Kidney epithelial cell (primary cell): ENCODE data around the gene SRSF1. TPM values are rescaled to one million over a fixed set of nuclear protein-coding genes. Genes with fewer than 3 reads are reported as not detected.

Experiments used
- DNase-seq: peaks from one replicate; pipeline ENCODE4 v3.0.0-alpha.2; 2010; ENCODE audit warnings: low read depth
- H3K27me3 ChIP-seq: 2 replicates; pipeline ENCODE4 v1.6.0; 2011; ENCODE audit warnings: low read length; ENCODE audit not compliant: control insufficient read depth, insufficient read depth
- H3K36me3 ChIP-seq: 2 replicates; pipeline ENCODE4 v1.5.1; 2011; ENCODE audit warnings: low read length; ENCODE audit not compliant: control insufficient read depth, insufficient read depth
- H3K4me3 ChIP-seq: 2 replicates; pipeline ENCODE4 v1.5.1; 2011; ENCODE audit warnings: low read depth, mild to moderate bottlenecking, control low read depth, low read length
- CTCF ChIP-seq: IDR thresholded peaks from 2 replicates; pipeline ENCODE4 v1.5.1; 2011; ENCODE audit warnings: mild to moderate bottlenecking, moderate library complexity, low read length, control low read depth, inconsistent platforms; ENCODE audit not compliant: insufficient read depth, poor library complexity, severe bottlenecking
- total RNA-seq: library from RNA; depleted of rRNA; stranded (reverse); fragments of >200 nt; gene quantifications from 2 replicates; pipeline ENCODE4 v1.2.3, GENCODE V29; 2015

Gene SRSF1
- total RNA-seq, 1 donor from 2014 or later, result 162 TPM

GRCh38 chr17:57955183-57955931 is 51.7 kb downstream of the SRSF1 start, which contains the start of gene CUEDC1:
TSS of gene CUEDC1 (minus strand) at chr17:57955412. CDS start at chr17:57885564, 69,848 bp downstream.
- Histone ChIP-seq H3K4me3 (peak within 1 kb of the TSS; percentile 74), H3K27me3 (no peaks in the 10 kb centered on the region), H3K36me3 (no peaks in the 10 kb centered on the region)
- no peak for TF ChIP-seq CTCF
- no peak for DNase-seq

DNA sequence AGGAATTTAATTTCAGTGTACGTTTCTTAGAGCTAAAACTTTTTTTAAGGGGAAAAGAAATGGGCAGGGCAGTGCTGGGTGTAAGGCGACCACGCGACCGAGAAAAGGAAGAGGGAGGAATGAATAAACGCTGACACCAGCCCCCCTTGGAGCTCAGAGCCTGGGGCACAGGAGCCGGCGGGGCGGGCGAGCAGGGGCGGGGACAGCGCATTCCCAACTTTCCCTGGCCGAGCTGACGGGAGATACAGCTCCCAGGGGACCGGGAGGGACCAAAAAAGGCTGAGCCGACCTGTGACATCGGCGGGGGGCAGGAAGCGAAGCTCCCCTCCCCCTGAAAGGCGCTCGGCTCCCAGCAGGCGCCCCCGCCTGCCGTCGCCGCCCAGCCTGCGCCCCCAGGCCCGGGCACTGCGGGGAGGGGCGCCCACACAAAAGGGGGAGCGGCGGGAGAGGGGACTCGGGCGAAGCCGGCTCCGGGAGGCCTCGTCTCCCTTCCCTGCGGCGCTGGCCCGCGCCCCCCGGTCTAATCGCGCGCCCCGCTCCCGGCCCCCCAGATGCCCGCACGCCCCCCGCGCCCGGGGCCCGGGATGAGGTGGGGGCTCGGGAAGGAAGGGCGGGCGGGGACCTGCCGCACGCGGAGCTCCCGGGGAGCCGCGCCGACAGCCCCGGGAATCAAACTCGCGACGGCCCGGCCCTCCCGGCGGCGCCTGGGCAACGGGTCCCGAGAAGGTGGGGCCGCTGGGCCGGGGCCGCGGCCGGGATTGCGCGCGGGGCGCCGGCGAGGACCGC is 52.5 kb downstream of the SRSF1 start:
- Histone ChIP-seq H3K27me3 (no peaks in the 10 kb centered on the region), H3K4me3 (peak overlapping the region; percentile 74), H3K36me3 (no peaks in the 10 kb centered on the region)
- TF ChIP-seq CTCF, result no peak
- DNase-seq, result no peak

- H3K27me3 ChIP-seq, result no peaks in the 10 kb centered on the region
- H3K4me3 ChIP-seq, result peak overlapping the region; percentile 74
- H3K36me3 ChIP-seq, result no peaks in the 10 kb centered on the region
- no peak for TF ChIP-seq CTCF
- DNase-seq, result no peak
Observed at GRCh38 chr17:57953705-57954396, 53.2 kb downstream of the SRSF1 start.

Other genes starting within 250 kb of the SRSF1 start
- gene MRPS23, start 157.2 kb downstream of the SRSF1 start, total RNA-seq, result 26.1 and 43.2 TPM in 2 replicates
- gene CUEDC1, start 51.8 kb downstream of the SRSF1 start, total RNA-seq, result 24.6 and 27.7 TPM in 2 replicates
- 78.3 and 88.8 TPM in 2 replicates for gene VEZF1, start 19.0 kb downstream of the SRSF1 start, total RNA-seq
- 16.3 and 18.3 TPM in 2 replicates for gene DYNLL2, start 76.2 kb upstream of the SRSF1 start, total RNA-seq
- gene OR4D1, start 141.1 kb upstream of the SRSF1 start, total RNA-seq, result not detected in 2 replicates
- not detected in 2 replicates for gene OR4D2, start 159.7 kb upstream of the SRSF1 start, total RNA-seq
- not detected in 2 replicates for gene EPX, start 185.5 kb upstream of the SRSF1 start, total RNA-seq
- 16.8 and 17.5 TPM in 2 replicates for gene MKS1, start 212.0 kb upstream of the SRSF1 start, total RNA-seq
- gene LPO, start 231.3 kb upstream of the SRSF1 start, total RNA-seq, result 0.17 and 0.48 TPM in 2 replicates